Mesodermal cell (in vitro differentiated cells): ENCODE results near the gene TMEM59L.

ENCODE experiments used
- H3K27ac ChIP-seq: 2 replicates; pipeline ENCODE4 v1.7.0; 2013; ENCODE audit warnings: mild to moderate bottlenecking, low read depth, low read length, moderate library complexity; ENCODE audit not compliant: severe bottlenecking
- H3K36me3 ChIP-seq: 2 replicates; pipeline ENCODE4 v1.7.1; 2013; ENCODE audit warnings: mild to moderate bottlenecking, low read length, moderate library complexity; ENCODE audit not compliant: control insufficient read depth, insufficient read depth
- H3K4me1 ChIP-seq: one replicate; pipeline ENCODE4 v1.7.1; 2013; ENCODE audit warnings: mild to moderate bottlenecking, low read length; ENCODE audit not compliant: insufficient read depth, control insufficient read depth, poor library complexity, severe bottlenecking
- H3K4me3 ChIP-seq: 2 replicates; pipeline ENCODE4 v1.7.0; 2013; ENCODE audit warnings: low read length, control low read depth, mild to moderate bottlenecking; ENCODE audit not compliant: insufficient read depth, poor library complexity, severe bottlenecking; ENCODE audit errors: extremely low read depth
- H3K9me3 ChIP-seq: 2 replicates; pipeline ENCODE4 v1.7.1; 2013; ENCODE audit warnings: mild to moderate bottlenecking, low read length, moderate library complexity; ENCODE audit not compliant: control insufficient read depth
- WGBS, 2 experiments: methylation state at CpG; one replicate each; pipeline ENCODE4 v1.1.5; 2013; ENCODE audit warnings: missing lambda C conversion rate in 2 of 2; ENCODE audit not compliant: insufficient coverage in 2 of 2; 5-methylcytosine and 5-hydroxymethylcytosine counted together

TMEM59L gene

GRCh38 chr19:18654469-18654868, 41.8 kb downstream of the TMEM59L start:
- Histone ChIP-seq H3K27ac (no peak overlapping the region), H3K36me3 (no peaks in the 10 kb centered on the region), H3K9me3 (no peaks in the 10 kb centered on the region), H3K4me3 (no peak overlapping the region), H3K4me1 (peaks cover 45% of the 10 kb centered on the region)
- 94 to 99% methylated on average over 7 of the region's 7 CpGs for WGBS, 2 experiments

GRCh38 chr19:18655173-18655844, 42.6 kb downstream of the TMEM59L start:
- Histone ChIP-seq H3K27ac (no peak overlapping the region), H3K36me3 (no peaks in the 10 kb centered on the region), H3K4me3 (no peak overlapping the region), H3K4me1 (peaks cover 47% of the 10 kb centered on the region), H3K9me3 (no peaks in the 10 kb centered on the region)
- WGBS, 2 experiments, result 92 to 97% methylated on average over 12 to 13 of the region's 13 CpGs

GRCh38 chr19:18656337-18657086, 43.8 kb downstream of the TMEM59L start:
- no peaks in the 10 kb centered on the region for H3K9me3 ChIP-seq
- H3K27ac ChIP-seq, result no peak overlapping the region
- peaks cover 47% of the 10 kb centered on the region for H3K4me1 ChIP-seq
- 87 to 88% methylated on average over 5 to 8 of the region's 19 CpGs for WGBS, 2 experiments
- no peak overlapping the region for H3K4me3 ChIP-seq
- no peaks in the 10 kb centered on the region for H3K36me3 ChIP-seq

GRCh38 chr19:18657590-18658365, 45.1 kb downstream of the TMEM59L start:
- peak overlapping the region; percentile 29 for H3K27ac ChIP-seq
- H3K36me3 ChIP-seq, result peaks cover 6% of the 10 kb centered on the region
- H3K4me1 ChIP-seq, result peaks cover 51% of the 10 kb centered on the region
- WGBS, 2 experiments, result 59 to 61% methylated on average over 15 to 18 of the region's 20 CpGs
- H3K9me3 ChIP-seq, result no peaks in the 10 kb centered on the region
- H3K4me3 ChIP-seq, result no peak overlapping the region

GRCh38 chr19:18658366-18658855, 45.7 kb downstream of the TMEM59L start:
- peaks cover 57% of the 10 kb centered on the region for H3K4me1 ChIP-seq
- H3K27ac ChIP-seq, result no peak overlapping the region
- no peak overlapping the region for H3K4me3 ChIP-seq
- 88% methylated on average over 4 of the region's 4 CpGs for WGBS, 2 experiments
- no peaks in the 10 kb centered on the region for H3K9me3 ChIP-seq
- peaks cover 6% of the 10 kb centered on the region for H3K36me3 ChIP-seq

- no peaks in the 10 kb centered on the region for H3K9me3 ChIP-seq
- peaks cover 67% of the 10 kb centered on the region for H3K4me1 ChIP-seq
- H3K36me3 ChIP-seq, result peaks cover 6% of the 10 kb centered on the region
- H3K27ac ChIP-seq, result peak overlapping the region; percentile 59
- 79 to 88% methylated on average over 22 to 23 of the region's 30 CpGs for WGBS, 2 experiments
- no peak overlapping the region for H3K4me3 ChIP-seq
Observed at GRCh38 chr19:18659281-18660050, 46.8 kb downstream of the TMEM59L start.

GRCh38 chr19:18660051-18660910, 47.6 kb downstream of the TMEM59L start:
- WGBS, 2 experiments, result 70 to 79% methylated on average over 27 to 31 of the region's 37 CpGs
- H3K36me3 ChIP-seq, result peaks cover 6% of the 10 kb centered on the region

GRCh38 chr19:18660939-18661670, 48.4 kb downstream of the TMEM59L start:
- no peak overlapping the region for H3K27ac ChIP-seq
- no peaks in the 10 kb centered on the region for H3K9me3 ChIP-seq
- H3K4me1 ChIP-seq, result peaks cover 67% of the 10 kb centered on the region
- 90 to 95% methylated on average over 6 to 8 of the region's 10 CpGs for WGBS, 2 experiments
- H3K36me3 ChIP-seq, result peaks cover 6% of the 10 kb centered on the region
- no peak overlapping the region for H3K4me3 ChIP-seq

More at GRCh38 chr19:18660051-18660910, 47.6 kb downstream of the TMEM59L start:
- H3K27ac ChIP-seq, result peak overlapping the region; percentile 59
- H3K9me3 ChIP-seq, result no peaks in the 10 kb centered on the region
- H3K4me3 ChIP-seq, result no peak overlapping the region
- peaks cover 67% of the 10 kb centered on the region for H3K4me1 ChIP-seq
